Nephron (organoid): ENCODE measurements around the gene BET1L.
A peak's percentile ranks its signal among the peaks of the same experiment; 100 is the strongest.

Experiments used
- H3K27ac Mint-ChIP-seq, 3 experiments: 2 replicates each; pipeline ENCODE4 v1.8.0; 2020; ENCODE audit warnings: mixed read lengths in 3 of 3, mild to moderate bottlenecking in 2 of 3, moderate library complexity in 1 of 3
- H3K27me3 Mint-ChIP-seq: 2 replicates; pipeline ENCODE4 v1.8.0; 2021; ENCODE audit warnings: low read depth, mild to moderate bottlenecking, moderate library complexity, mixed read lengths
- H3K36me3 Mint-ChIP-seq: 2 replicates; pipeline ENCODE4 v1.8.0; 2020; ENCODE audit warnings: low read depth, mixed read lengths
- H3K4me1 Mint-ChIP-seq: 2 replicates; pipeline ENCODE4 v1.8.0; 2020; ENCODE audit warnings: mixed read lengths
- H3K4me3 Mint-ChIP-seq, 3 experiments: 2 replicates each; pipeline ENCODE4 v1.8.0; 2020; ENCODE audit warnings: mild to moderate bottlenecking in 3 of 3, mixed read lengths in 3 of 3, moderate library complexity in 2 of 3
- H3K9me3 Mint-ChIP-seq: 2 replicates; pipeline ENCODE4 v1.8.0; 2020; ENCODE audit warnings: mixed read lengths
- CTCF ChIP-seq, 3 experiments: fragments of 200-600 bp; sonication (generic); IDR thresholded peaks; one replicate each; pipeline ENCODE4 v1.5.0; 2021; ENCODE audit warnings: antibody characterized with exemption in 3 of 3; ENCODE audit not compliant: unreplicated experiment in 3 of 3

BET1L gene

GRCh38 chr11:206526-207207 is 532 bp downstream of the BET1L start:
- Mint-ChIP-seq H3K36me3 (peaks cover 31% of the 10 kb centered on the region), H3K4me3 (peak overlapping the region; percentile 96 to 98 (median 96)), H3K9me3 (no peaks in the 10 kb centered on the region), H3K27me3 (no peaks in the 10 kb centered on the region), H3K4me1 (peaks cover 34% of the 10 kb centered on the region), H3K27ac (peak overlapping the region; percentile 98 to 99 (median 99))
- TF ChIP-seq CTCF (IDR thresholded peaks at IDR 0.05; ENCODE audit: unreplicated experiment in 3 of 3), result no peak

GRCh38 chr11:206002-206384 is 1.2 kb downstream of the BET1L start:
- Mint-ChIP-seq H3K9me3 (no peaks in the 10 kb centered on the region), H3K27me3 (no peaks in the 10 kb centered on the region), H3K36me3 (peaks cover 25% of the 10 kb centered on the region), H3K4me1 (peaks cover 29% of the 10 kb centered on the region), H3K27ac (peak overlapping the region; percentile 96 to 99 (median 98)), H3K4me3 (peak overlapping the region; percentile 96 to 98 (median 96))
- TF ChIP-seq CTCF (IDR thresholded peaks at IDR 0.05; ENCODE audit: unreplicated experiment in 3 of 3), result no peak

- Mint-ChIP-seq H3K36me3 (peaks cover 28% of the 10 kb centered on the region), H3K9me3 (no peaks in the 10 kb centered on the region), H3K27ac (peak overlapping the region in 1 of 3 experiments; percentile 96), H3K4me3 (peak overlapping the region; percentile 96 to 98 (median 96)), H3K4me1 (peaks cover 29% of the 10 kb centered on the region), H3K27me3 (no peaks in the 10 kb centered on the region)
- no peak for TF ChIP-seq CTCF (IDR thresholded peaks at IDR 0.05; ENCODE audit: unreplicated experiment in 3 of 3)
Measured at GRCh38 chr11:205221-206001, 1.8 kb downstream of the BET1L start.

GRCh38 chr11:204587-205109 is 2.6 kb downstream of the BET1L start:
- TF ChIP-seq CTCF (IDR thresholded peaks at IDR 0.05; ENCODE audit: unreplicated experiment in 3 of 3), result no peak
- Mint-ChIP-seq H3K27ac (no peak overlapping the region), H3K4me3 (peak overlapping the region; percentile 65 to 96 (median 76)), H3K36me3 (peaks cover 20% of the 10 kb centered on the region), H3K27me3 (no peaks in the 10 kb centered on the region), H3K4me1 (peaks cover 22% of the 10 kb centered on the region), H3K9me3 (no peaks in the 10 kb centered on the region)

GRCh38 chr11:203945-204586 is 3.1 kb downstream of the BET1L start:
- Mint-ChIP-seq H3K27ac (no peak overlapping the region), H3K4me3 (peak overlapping the region; percentile 37 to 96 (median 71)), H3K36me3 (peaks cover 19% of the 10 kb centered on the region), H3K27me3 (no peaks in the 10 kb centered on the region), H3K9me3 (no peaks in the 10 kb centered on the region), H3K4me1 (peaks cover 20% of the 10 kb centered on the region)
- TF ChIP-seq CTCF (IDR thresholded peaks at IDR 0.05; ENCODE audit: unreplicated experiment in 3 of 3), result no peak
